GM18867 (cell line): ENCODE measurements around the gene GABRB3.

Experiments
- ATAC-seq: cut with Tn5 transposase; IDR thresholded peaks from one replicate; pipeline ENCODE4 v1.9.1; 2021; ENCODE audit warnings: mild to moderate bottlenecking, moderate library complexity; ENCODE audit not compliant: unreplicated experiment

The GABRB3 gene

DNA sequence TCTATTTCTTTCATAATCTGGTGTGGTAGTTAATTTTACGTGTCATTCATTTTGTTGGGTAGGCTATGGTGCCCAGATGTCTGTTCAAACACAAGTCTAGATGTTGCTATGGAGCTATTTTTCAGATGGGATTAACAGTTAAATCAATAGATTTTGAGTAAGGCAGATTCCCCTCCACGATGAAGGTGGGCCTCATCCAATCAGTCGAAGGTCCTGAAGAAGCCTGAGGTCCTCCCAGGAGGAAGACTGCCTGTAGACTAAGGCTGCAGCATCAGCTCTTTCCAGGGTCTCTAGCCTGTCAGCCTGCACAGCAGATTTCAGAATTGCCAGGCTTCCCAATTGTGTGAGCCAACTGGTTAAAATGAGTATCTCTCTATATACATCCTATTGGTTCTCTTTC, 92.9 kb downstream of the GABRB3 start:
- no peak for ATAC-seq

DNA sequence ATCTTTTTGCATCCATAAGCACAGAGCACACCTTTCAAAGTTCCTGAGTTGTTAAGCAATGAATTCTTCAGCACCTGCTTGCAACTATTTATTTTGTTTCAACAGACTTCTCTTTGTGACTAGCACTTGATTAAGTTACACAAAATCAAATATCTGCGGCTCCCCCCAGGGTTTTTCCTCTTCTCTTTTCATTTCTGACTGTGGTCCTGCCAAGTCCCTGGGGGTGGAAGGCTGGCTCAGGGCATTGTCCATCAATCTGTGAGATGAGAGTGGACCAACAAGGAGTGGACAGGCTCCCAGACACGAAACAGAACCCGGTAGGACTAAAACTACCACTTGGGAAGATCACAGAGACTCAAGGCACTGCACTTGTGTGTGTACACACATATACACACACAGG, 96.8 kb downstream of the GABRB3 start:
- ATAC-seq, result no peak

DNA sequence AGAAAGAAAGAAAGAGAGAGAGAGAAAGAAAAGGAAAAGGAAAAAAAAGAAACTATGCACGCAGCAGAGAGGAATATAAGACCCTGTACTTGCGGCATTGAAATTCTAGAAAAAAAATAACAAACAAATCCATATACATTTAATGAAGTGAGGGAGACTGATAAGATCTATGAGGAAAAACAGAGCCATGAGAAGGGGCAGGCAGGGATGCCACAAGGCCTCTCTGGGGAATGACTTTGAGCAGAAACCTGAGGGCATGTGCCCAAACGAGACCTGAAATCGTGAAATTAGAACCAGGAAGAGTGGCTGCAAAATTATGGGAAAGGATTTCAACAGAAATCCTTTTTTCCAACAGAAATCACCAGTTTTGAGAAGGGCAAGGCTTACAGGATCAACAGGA, 98.4 kb downstream of the GABRB3 start:
- no peak for ATAC-seq

DNA sequence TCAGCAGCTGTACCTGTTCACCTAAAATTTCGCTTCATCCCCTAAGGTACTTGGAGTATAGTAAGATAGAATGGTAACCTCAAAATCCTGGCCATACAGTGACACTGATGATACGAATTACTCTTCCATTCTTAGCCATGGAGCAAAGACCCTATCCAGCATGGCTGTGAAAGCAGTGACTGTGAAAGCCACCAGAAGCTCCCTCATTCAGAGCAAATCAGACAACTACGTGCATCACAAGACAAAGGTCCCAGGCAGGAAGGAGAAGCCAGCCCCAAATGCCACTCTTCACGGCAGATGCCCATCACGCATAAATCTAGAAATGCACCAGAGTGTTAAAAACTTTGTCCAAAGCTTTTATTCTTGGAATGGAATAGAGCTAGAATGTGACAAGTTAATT, 99.4 kb downstream of the GABRB3 start:
- no peak for ATAC-seq

DNA sequence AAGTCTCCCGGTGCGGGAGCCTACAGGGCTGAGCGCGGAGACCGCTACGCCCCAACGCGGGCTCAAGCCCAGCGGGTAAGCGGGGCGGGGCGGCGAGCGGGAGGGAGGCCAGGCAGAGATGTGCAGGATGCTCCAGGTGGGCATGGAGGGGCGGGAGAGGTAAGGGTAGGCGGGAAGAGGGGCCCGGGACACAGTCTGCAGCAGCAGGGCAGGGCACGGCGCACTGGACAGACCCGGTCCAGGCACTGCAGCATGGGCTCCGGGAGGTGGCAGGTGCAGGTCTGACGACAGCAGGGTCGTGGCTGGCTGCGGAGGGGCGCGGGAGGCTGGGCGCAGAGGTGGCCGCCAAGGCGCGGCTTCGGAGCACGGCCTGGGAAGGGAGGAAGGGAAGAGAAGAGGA, 102.8 kb downstream of the GABRB3 start:
- no peak for ATAC-seq

DNA sequence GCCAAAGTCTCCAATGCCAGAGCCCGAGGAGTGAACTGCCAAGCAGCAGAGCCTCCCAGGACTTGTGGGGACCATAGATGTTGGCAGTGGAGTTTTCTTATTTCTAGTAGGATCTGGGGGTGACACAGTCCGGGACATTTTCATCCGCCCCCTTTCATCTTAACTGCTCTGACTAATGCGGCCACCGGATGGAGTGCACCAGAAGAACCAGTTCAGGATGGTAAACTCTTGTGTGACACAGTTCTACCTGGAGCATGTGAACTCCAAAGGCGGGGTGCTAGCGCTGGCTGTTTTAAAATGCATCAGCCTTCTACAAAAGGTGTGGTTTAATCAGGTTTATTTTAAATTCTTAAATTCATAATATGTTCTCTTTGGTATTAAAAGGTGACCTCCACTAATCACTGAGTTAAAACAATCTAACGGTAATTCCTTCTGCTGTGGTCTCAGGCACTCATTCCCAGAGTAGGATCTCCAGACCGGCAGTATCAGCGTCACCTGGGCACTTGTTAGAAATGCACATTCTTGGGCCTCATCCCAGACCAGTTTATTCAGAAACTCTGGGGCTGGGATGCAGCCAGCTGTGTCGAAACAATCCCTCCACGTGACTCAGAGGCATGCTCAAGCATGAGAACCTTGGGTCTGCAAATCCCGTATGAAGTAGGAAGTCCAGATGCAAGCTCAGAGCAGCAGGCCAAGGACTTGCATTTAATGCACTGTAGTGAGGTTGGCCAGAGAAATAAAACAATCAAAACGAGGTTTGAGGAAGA, 105.5 kb downstream of the GABRB3 start:
- ATAC-seq, result no peak

DNA sequence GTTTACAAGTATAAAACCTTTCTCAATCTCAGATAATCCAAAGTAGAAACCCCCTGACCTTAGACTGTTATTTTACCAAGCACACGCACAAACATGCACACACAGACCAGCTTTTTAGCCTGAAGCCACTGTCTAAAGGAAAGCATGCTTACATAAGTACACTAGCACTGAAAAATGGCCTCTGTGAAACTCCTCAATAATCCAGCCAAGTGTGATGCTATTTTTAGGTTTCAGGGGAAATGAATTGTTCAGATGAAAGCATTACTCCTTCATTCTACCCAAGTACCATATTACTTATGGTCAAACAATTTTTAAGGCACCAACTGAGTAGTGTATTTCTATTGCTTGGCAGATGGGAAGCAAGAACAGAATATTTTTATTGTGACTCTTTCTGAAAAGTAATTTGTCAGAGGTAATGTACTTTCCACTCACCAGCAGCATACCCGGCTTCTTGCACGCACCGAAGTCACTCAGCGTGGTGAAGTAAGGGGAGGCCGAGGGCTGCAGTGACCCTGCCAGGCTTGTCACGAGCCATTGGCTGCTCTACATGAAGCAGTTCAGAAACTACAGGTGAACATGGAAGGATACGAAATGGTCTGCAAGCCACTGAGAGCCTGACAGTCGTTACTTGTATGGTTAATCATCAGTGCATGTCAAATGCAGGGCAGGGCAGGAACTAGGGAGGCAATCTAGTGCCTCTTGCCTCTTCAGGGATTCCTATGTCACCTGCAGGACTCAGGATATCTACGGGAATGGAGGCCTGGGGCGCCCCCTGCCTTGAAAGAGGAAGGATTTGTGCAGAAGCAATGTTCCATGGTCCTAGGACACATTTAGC, 106.7 kb downstream of the GABRB3 start:
- ATAC-seq, result no peak

DNA sequence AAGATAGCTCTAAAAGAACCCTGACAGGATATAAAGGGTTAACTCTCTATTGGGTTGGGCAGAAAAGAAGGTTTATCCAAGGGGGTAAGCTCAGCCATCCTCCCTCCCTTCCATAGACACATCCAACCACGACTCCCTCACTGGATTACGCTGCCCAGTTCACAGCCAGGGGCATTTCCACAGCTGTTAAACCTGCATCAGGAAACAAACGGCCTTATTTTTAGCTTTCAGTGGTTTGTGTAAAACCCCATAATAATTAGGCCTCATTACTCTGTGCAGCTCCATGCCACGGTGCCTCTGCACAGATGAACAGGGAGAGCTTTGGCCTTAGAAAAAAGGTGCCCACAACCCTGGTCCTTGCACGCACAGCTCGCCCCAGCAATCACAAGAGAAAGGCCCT, 110.6 kb downstream of the GABRB3 start:
- no peak for ATAC-seq

DNA sequence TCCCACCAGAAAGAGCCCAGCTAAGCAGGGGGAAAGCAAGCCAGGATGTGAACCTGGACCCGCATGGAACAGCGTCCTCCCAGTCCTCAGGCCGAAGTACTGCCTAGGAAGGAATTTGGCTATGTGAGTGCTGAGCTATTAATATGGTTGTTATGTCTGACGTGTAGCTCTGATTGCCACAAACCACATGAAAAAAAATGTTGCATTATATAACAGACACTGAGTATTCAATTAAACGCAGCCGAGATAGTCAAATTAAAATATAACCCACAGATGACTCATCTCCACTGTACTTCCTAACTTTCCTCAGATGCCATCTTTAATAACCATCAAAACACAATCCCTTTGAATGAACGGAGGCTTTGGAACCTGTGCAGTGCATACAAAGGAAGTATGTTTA, 111.1 kb downstream of the GABRB3 start:
- no peak for ATAC-seq

DNA sequence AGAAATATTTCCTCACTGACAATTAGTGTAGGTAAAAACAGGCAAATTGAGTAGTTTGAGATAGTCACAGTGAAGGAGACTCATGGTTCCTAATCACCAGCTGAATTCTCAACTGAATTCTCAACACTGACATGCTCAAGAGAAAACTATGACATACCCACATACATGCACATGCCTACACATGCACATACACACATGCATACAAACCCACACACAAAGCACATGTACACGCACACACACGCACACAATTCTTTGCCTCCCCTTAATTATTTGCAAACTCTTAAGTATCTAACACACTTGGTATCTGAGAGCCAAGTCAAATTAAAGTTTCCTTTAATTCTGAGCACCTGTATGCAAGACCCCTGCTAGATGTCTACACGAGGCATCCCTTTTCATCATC, 111.8 kb downstream of the GABRB3 start:
- no peak for ATAC-seq

DNA sequence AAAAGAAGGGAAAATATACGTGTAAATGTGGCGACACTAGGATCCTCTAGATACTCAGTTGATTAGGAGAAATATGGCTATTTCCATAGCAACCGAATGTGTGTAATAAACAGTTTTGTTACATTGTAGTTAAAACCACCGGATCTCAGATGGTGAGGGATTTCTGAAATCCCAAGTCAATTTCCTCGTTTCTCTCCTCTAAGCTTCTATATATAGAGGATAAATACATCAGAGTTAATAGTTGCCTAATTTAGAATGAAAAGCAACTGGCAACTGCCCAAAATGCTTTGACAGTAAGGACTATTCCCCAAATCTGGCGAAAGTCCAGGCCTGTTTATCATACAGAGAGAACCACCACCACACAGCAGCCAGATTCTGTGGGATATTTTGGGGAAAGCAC, 112.6 kb downstream of the GABRB3 start:
- ATAC-seq, result no peak

DNA sequence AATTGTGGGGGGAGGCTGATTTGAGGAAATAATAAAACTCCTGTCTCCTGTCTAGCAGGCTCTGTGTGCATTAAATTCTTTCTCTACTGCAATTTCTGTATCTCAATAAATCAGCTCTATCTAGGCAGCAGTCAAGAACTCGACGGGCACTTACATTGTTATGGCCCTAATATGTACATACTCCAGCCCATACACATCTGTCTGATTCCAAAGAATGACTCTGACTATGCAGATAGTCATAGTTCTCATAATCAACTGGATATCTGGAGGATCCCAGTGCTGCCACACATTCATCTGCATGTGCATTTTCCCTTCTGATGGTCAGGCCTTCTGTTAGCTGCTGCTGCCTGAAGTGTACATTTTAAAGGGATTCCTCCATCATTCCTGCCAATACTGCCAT, 114.6 kb downstream of the GABRB3 start:
- no peak for ATAC-seq

DNA sequence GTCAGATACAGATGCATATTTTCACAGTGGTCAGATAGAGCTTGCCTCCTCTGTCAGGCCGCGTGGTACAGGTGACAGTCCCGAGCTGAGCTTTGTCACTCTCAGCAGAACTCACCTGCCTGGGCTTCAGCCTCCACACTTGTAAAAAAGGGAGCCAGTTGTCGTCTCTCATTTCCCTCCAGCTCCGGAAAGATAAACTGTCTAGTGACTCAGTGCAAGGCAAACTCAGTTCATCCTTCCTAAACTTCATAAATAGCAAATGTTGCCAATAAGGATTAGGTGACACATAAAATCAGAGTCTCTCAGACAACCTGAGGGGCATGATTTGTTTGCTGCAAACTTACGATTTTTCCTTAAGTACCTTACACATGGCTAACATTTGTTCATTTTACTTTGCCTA, 116.8 kb downstream of the GABRB3 start:
- ATAC-seq, result no peak

DNA sequence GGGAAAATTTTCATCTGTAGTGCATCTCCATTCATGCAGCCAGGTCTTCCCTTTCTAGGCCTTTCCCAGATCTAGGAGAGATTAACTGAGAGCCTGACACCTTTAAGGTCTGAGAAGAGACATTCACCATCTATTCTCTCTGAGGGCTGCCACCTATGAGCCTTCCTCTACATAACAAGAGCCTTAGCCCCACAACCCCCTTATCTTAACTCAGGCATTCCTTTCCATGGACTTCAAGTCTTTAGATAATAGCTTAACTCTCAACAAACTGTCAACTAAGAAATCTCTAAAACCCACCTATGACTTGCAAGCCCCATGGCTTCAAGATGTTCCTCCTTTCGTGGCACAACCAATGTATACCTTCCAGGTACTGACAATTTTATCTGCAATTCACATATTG, 121.0 kb downstream of the GABRB3 start:
- ATAC-seq, result no peak

DNA sequence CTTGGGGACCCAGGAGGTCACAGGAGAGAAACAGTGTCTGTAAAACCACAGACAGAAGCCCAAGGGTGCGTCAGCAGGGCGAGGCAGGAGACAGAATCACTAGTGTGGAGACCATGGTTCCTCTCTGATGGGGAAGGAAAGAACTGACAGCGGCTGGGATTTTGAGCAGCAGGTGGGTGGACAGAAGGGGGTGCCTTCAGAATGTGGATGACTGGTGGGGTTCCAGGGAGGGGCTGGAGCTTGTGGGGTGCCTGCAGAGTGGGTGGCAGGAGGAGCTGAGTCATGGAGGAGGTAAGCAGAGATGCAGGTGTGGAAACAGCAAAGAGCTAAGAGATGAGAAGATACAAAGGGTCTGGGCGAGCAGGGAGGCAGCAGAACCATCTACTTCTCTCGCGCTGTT, 124.2 kb downstream of the GABRB3 start:
- no peak for ATAC-seq

DNA sequence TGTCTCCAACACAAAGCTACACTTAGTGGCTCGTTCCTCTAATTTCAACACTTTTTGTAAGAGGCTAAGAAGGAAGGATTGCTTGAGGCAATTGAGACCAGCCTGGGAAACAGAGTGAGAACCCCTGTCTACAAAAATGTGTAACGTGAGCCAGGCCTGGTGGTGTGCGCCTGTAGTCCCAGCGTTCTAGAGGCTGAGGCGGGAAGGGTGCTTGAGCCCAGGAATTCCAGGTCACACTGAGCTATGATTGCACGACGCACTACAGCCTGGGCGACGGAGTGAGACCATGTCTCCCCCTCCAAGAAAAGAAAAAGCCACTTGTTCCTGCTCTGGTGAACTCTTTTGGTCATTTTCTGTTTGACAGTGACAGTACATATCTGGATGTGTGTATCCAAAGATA, 127.9 kb downstream of the GABRB3 start:
- ATAC-seq, result no peak

DNA sequence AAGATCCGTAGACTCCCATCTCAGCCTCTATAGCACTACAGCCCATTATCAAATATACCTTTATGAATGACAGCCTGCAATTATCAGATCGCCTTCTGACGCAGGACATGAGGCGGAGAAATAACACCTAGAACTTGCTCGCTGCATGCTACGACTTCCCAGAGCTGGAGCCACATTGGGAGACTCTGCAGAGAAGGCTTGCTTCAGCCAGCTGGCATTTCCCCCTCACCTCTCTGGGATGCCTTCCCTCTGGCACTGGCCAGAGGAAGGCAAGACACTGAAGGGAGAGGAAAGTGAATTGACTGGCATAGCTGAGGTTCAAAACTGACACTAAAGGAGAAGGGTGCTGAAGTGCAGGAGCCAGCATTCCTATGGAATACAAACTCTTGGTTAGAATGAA, 131.7 kb downstream of the GABRB3 start:
- no peak for ATAC-seq

DNA sequence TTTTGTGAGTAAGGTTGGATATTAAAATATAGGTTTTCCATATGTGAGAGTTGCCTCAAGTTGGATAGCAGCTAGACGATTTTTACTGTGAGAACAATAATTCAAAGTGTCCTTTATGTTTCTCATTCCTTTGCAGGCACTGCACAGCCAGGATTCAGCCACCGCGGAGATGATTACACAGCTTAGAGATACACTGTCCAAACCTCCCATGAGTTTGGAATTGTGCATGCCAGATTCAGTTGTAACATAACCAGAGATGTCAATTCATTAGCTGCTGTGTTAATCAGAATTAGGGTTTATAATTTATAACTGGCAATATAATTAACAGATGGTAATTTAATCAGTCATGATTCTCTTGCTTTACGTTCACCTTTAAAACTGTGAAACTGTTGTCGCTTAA, 132.3 kb downstream of the GABRB3 start:
- ATAC-seq, result no peak

DNA sequence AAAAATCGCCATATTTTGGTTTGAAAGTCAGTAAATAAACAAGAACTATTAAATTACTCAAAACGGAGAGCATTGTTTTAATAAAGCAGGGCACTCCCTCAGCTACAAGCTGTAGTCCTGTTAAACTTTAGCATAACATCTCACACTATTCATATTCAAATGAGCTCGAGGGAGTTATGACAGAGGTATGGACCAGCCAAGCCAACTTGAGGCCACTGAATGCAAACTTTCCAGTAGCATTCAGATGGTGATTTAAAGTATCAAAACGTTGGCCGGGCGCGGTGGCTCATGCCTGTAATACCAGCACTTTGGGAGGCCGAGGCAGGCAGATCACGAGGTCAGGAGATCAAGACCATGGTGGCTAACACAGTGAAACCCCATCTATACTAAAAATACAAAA, 132.9 kb downstream of the GABRB3 start:
- ATAC-seq, result no peak

DNA sequence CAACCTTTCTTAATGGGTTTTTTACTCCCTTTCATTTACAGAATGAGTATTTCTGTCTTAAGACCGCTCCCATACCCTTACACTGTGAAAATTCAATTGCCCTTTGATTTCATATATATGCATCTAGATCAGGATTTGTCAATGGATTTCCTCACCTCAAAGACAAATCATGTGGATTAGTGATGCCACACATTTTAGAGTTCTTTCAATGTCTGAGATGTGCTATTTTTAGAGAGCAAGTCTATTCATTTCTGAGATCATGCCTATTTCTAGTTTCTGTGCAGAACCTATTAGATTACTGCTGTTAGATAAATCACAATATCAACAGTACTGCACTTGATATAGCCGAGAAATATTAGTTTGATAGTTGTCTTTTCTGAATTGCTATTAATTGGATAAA, 137.3 kb downstream of the GABRB3 start:
- no peak for ATAC-seq

DNA sequence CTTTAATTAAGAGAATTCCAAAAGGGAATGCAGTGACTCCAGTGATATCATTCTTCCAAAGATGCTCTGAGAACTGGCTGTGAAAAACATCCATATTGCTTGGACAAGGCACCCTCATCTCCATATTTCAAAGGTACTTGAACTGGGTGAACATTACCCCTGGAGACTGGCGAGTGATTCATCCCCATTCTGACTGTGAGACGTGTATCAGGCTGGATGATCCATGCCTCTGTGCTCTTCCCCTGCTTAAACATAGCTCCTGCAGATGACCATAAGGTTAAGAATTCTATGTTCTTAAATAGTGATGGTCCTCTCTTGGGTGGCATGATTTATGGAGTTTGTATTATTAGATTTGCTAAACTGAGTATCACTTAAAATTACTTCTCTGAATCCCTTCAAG, 137.8 kb downstream of the GABRB3 start:
- ATAC-seq, result no peak

DNA sequence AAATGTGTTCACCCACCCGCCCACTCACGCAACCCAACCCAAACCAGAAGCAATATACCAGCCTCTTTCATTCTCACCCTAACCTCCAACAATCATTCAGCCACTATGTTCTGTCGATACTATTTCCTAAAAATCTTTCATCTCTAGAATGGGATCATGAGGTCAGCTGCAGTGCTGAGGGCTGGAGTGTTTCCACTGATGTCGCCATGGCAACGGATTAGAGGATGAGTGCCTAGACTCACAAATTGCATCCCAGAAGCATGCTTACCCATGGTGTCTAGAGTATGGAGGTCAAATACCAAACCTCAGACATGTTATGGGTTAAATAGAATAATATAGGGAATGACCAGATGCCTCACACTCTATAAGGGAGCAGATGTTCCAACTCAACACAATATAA, 138.5 kb downstream of the GABRB3 start:
- ATAC-seq, result no peak

DNA sequence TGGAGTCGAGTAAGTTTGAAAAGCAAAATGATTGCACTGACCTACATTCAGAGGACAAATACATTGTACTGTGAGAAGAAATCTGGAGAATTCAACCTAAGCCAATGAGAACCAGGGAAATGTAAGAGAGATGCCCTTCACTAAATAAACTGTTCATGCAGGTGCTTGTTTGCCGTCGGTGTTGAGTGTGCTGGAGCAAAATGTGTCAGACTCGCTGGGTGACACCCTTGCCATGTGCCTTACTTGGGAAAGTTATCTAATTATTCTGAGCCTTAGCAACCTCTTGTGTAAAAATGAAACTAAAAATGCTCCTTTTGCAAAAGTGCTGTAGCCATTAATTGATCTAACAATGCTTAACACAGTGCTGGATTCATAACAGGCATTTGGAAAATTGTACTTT, 140.4 kb downstream of the GABRB3 start:
- no peak for ATAC-seq
